Suppressor macrophage treated with lipopolysaccharide for 1 hour (primary cell): ENCODE results near the gene PTPRK.

Source experiments
- DNase-seq, 3 donors: peaks; one replicate each; pipeline ENCODE4 v3.0.0-alpha.2; 2020 to 2022

PTPRK gene

DNA sequence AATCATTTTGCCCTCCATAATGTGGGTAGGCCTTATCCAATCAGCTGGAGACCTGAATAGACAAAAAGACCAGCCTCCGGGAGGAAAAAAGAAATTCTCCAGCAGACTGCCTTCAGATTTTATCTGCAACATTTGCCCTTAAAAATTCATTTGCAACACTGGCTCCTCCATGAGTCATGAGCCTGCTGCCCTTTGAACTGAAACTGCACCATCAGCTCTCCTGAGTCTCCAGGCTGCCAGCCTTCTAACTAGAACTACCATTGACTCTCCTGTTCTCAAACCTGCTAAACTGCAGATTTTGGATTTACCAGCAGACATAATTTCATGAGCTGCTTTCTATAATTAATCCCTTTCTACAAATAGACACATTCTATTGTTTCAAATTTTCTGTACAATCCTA lies 395.7 kb downstream of the PTPRK start:
- DNase-seq, result peak; percentile 26 to 56 (median 49)

DNA sequence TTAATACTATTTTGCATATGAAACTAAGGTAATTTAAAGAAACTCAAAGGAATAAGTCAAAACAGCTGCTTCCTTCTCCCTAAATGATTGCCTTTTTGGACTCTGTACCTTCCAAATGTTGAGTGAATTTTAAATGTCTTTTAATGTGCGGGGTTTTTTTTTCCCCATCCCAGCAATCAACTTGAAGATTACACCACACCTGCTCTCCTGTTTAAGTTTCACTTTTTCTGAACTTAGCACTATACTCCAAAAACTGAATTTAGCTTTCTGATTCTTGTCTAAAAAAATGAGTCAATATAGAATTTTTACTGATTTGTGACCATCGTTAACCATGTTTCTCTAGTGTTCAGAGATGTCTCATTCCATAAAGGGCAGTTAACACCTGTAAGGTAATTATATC lies 398.8 kb downstream of the PTPRK start:
- no peak for DNase-seq

GRCh38 chr6:128121190-128121589 lies 399.2 kb downstream of the PTPRK start:
- no peak for DNase-seq

GRCh38 chr6:128118401-128118800 lies 402.0 kb downstream of the PTPRK start:
- DNase-seq, result no peak

DNA sequence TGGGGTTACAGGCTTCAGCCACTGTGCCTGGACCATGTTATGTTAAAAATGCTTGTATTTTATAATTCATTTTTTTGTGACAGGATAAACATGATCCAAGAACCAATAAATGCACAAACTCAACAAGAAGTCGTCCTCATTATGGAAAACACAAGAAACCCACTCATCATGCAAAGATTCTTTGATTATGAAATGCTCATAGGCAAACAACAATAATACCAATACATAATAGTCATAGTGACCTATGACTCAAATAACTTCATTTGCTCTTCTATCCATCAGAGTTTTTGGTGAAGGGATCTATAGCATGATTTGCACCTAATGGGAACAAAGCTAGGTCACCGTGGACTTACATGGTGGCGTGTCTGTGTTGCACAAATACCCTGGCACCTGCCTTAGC lies 402.5 kb downstream of the PTPRK start:
- DNase-seq, result no peak

DNA sequence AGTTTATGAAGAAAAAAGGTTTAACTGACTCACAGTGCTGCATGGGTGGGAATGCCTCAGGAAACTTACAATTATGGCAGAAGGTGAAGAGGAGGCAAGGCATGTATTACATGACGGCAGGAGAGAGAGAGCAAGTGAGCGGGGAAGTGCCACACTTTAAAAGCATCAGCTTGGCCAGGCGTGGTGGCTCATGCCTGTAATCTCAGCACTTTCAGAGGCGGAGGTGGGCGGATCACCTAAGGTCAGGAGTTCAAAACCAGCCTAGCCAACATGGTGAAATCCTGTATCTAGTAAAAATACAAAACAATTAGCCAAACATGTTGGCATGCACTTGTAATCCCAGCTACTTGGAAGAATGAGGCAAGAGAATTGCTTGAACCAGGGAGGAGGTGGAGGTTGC lies 406.2 kb downstream of the PTPRK start:
- DNase-seq, result peak in 1 of 3 donors; percentile 8

GRCh38 chr6:128112494-128112893 lies 407.9 kb downstream of the PTPRK start:
- DNase-seq, result no peak

DNA sequence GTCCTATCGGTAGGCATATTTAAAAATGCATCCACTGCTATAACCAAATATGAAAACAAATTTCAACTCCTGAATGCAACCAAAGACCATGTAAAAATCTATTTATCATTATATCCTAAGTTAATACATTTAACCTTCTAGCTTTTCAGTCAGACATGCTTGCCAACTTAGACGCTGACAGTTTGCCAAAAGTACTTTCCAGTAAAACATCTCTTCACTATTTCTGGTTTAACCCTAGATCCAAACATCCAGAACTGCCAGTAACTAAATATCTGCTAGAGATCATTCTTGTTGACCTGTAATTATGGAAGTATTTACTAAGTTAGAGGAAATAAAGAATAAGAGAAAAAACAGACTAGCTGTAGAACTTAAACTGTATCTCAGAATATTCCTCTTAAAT lies 409.3 kb downstream of the PTPRK start:
- no peak for DNase-seq

- DNase-seq, result no peak
Measured at GRCh38 chr6:128107682-128108081, 412.7 kb downstream of the PTPRK start.

DNA sequence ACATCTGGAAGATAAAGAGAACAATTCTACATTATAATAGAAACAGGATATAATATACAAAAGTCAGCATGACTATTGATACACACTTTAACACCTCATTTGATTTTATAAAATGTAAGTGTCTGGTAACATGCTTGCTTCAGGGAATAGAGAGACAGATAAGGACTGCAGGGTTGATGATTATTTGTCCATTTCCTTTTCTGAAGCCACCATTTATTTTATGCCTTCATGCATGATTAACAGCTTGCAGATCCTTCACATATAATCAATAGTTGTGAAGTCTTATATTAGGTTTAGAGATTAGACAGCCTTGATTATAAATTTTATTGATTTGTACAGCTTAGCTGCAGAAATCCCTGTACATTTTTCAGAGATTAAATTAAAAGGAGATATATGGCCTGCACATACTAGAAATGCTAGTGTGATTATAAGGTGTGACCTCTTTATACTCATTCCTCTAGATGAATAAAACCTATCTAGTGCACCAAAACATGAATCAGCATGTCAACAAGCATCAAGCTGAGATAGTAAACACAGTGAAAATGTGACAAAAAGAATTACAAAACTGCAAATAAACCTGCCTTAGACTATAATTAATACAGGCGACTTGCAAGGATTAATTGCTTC lies 420.7 kb downstream of the PTPRK start:
- no peak for DNase-seq

DNA sequence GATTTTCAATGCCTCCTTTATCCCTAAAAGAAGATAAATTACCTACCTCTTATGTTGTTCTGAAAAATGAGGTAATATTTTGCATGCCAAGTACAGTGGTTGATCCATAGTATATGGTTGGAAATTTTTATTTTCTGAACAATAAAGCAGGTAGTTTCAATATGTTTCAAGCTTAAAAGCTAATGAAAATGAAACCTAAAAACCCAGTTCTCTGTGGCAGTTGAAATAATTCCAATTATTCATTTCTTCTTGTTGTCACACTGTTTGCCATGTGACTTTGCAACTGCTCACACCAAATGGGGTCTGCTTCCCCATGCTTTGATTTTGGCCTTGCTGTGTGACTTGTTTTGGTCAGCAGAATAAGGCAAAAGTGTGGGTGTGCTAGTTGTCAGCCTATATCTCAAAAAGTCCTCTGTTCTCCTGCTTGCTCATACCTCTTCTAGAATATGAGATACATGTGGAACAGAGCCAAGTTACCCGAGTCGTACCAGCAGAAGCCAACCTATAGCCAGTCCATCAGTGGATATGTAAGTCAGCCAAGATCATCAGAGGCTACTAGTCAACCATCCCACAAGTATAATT lies 422.3 kb downstream of the PTPRK start:
- DNase-seq, result no peak

DNA sequence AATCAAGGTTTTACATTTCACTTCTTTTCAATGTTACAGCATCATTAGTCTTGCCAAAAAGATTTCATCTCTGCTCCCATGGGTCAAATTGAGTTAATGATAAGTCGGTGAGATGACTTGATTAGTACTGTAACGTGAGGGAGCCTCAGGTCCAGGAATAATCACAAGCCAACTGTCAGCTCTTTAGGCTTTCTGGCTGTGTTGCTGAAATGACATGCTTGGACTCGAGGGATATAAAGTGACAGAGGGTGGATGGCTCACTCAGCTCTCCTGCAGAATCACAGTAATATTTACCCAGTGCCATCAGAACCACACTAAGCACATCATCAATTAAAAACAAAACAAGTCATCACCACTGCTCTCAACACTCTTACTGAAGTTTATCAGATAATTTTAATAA lies 423.4 kb downstream of the PTPRK start:
- DNase-seq, result no peak

GRCh38 chr6:128095362-128095761 lies 425.0 kb downstream of the PTPRK start:
- DNase-seq, result peak in 1 of 3 donors; percentile 0

- no peak for DNase-seq
Measured at GRCh38 chr6:128079021-128079420, 441.4 kb downstream of the PTPRK start.

DNA sequence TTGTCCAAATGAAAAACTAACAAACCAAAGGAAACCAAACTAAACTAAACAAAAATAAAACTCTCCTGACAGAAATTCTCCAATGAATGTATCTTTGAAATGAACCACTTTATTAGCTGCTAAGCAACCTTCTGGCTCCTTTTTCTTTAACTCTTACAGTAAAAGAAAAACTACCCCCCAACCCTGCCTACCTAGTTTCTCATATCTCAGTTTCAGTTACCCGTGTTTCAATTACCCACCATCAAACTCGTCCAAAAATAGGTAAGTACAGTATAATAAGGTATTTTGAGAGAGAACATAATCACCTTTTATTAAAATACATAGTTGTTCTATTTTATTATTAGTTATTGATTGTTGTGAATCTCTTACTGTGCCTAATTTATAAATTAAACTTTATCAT lies 442.1 kb downstream of the PTPRK start:
- DNase-seq, result no peak

- no peak for DNase-seq
Measured at GRCh38 chr6:128076843-128077242, 443.6 kb downstream of the PTPRK start.

DNA sequence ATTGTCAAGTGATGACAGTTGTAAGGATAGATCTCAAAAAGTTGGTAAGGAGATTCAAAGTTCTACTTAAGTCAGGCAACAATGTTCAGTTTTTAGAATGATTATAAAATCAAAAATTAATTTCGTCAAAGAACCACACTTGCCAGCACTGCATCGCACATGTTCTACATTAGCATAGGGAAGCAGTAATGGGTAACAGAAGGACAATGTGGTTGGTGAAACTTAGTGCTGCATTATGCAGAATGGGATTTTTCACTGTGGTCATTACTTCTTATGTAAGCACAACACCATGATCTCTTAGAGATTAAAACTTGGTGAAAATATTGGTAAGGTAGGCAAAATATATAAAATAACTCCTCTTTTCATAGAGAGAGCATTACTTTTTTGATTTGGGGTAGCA lies 445.8 kb downstream of the PTPRK start:
- DNase-seq, result no peak

- DNase-seq, result no peak
Measured at GRCh38 chr6:128073389-128073788, 447.0 kb downstream of the PTPRK start.

GRCh38 chr6:128071212-128071611 lies 449.2 kb downstream of the PTPRK start:
- DNase-seq, result no peak

DNA sequence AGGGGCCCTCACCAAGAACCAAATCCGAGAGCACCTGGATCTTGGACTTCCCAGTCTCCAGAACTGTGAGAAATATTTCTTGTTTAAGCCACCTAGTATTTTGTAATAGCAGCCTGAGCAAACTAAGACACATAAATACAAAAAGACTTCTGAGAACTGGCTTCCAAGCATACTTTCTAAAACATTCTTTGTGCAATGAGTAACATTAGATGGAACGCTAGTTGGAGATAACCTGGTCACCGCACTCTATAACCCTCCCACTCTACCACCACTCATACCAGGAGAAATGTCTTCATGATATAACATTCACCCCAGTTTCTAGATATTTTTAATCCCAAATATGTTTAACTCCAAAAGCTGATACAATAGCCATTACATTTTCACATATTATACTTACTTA lies 450.0 kb downstream of the PTPRK start:
- DNase-seq, result no peak

- no peak for DNase-seq
Measured at GRCh38 chr6:128069188-128069587, 451.2 kb downstream of the PTPRK start.

GRCh38 chr6:128068119-128068479 lies 452.3 kb downstream of the PTPRK start:
- no peak for DNase-seq

- DNase-seq, result no peak
Measured at GRCh38 chr6:128067446-128068118, 452.8 kb downstream of the PTPRK start.

DNA sequence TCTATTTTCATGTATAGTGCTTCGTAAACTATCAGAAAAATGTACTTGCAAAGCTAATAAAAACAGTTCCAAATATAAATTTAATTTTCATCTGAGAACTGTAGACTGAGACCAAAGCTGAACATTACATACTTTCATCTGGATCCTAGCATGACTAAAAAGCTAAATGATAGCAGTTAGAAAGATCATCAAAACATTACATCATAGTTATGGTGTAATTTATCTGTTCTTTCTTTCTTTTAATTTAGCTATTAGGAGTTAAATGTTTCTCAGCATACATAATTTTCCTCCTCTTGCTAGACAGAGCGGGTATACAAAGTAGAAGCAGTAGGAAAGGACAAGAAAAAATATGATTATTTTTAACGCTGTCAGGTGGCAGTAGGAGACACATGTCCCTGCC lies 455.3 kb downstream of the PTPRK start:
- no peak for DNase-seq

GRCh38 chr6:128064540-128064895 lies 455.9 kb downstream of the PTPRK start:
- no peak for DNase-seq
